Measurements from ENCODE around the gene THSD7B. TPM values are rescaled to one million over a fixed set of nuclear protein-coding genes. Genes with fewer than 3 reads are reported as not detected.

The THSD7B gene
- total and polyA plus RNA-seq, 2 of the 8 experiments (the other 6 are each of a cell fraction or from before 2014, with no cell fraction given) = 0.60 to 2.9 TPM

- H2BK12ac ChIP-seq (ENCODE audit: low read depth, low read length) = no peak overlapping the region
Measured at GRCh38 chr2:137724912-137725311, 959.6 kb downstream of the THSD7B start.

More at GRCh38 chr2:137724912-137725311, 959.6 kb downstream of the THSD7B start:
- Histone ChIP-seq H2AFZ (ENCODE audit: low read length) (no peak overlapping the region), H3K23me2 (ENCODE audit: low read depth, low read length) (no peaks in the 10 kb centered on the region), H2BK15ac (ENCODE audit: low read length) (no peak overlapping the region), H3K79me1 (ENCODE audit: low read depth, low read length) (no peaks in the 10 kb centered on the region), H3K56ac (replicated peaks; ENCODE audit: insufficient read length, low read depth, low read length) (no peak overlapping the region), H4K91ac (replicated peaks; ENCODE audit: insufficient read length, low read length) (no peak overlapping the region), H2BK5ac (ENCODE audit: low read depth, low read length) (no peak overlapping the region), H2BK120ac (replicated peaks; ENCODE audit: low read depth, low read length) (no peak overlapping the region), H3K4me1 (replicated peaks in 1 of 4; ENCODE audit: control insufficient read depth in 3 of 4, insufficient read depth in 4 of 4, low read length in 3 of 4) (peaks cover 0 to 6% (median under 1%) of the 10 kb centered on the region in 4 experiments; a peak in 4 of 7 replicates), H4K20me1 (replicated peaks in 1 of 2; ENCODE audit: control insufficient read depth in 1 of 2, insufficient read depth in 2 of 2, low read length in 2 of 2) (no peaks in the 10 kb centered on the region), H4K5ac (ENCODE audit: insufficient read length, low read depth, low read length) (no peak overlapping the region), H3K4me2 (ENCODE audit: insufficient read depth in 1 of 2, low read depth in 2 of 2, low read length in 2 of 2) (no peak overlapping the region), H3K4ac (replicated peaks; ENCODE audit: insufficient read length, low read depth, low read length) (no peak overlapping the region), H3K27ac (ENCODE audit: low read depth, low read length) (no peak overlapping the region), H3K23ac (ENCODE audit: insufficient read length) (no peak overlapping the region), H3K36me3 (ENCODE audit: control insufficient read depth in 2 of 4, insufficient read depth in 4 of 4, low read length in 3 of 4) (no peaks in the 10 kb centered on the region), H3K9me3 (ENCODE audit: insufficient read depth in 2 of 2, low read depth in 1 of 2, low read length in 1 of 2) (no peaks in the 10 kb centered on the region), H3K79me2 (ENCODE audit: control insufficient read depth in 1 of 2, insufficient read depth in 2 of 2, low read length in 2 of 2) (no peaks in the 10 kb centered on the region), H3K18ac (ENCODE audit: extremely low read depth, low read length) (no peak overlapping the region), H4K8ac (ENCODE audit: extremely low read depth, insufficient read depth, low read length) (no peak overlapping the region), H3K4me3 (ENCODE audit: extremely low read depth in 1 of 4, insufficient read depth in 2 of 4, low read depth in 3 of 4, low read length in 4 of 4) (no peak overlapping the region), H3K27me3 (replicated peaks in 1 of 4; ENCODE audit: control insufficient read depth in 3 of 4, extremely low read depth in 1 of 4, insufficient read depth in 3 of 4, low read length in 3 of 4) (no peaks in the 10 kb centered on the region), H2AK5ac (ENCODE audit: low read depth, low read length) (no peak overlapping the region), H2BK20ac (ENCODE audit: low read length) (no peak overlapping the region), H3K14ac (ENCODE audit: insufficient read length) (no peak overlapping the region), H3K9ac (replicated peaks in 1 of 4; ENCODE audit: extremely low read depth in 1 of 4, low read depth in 3 of 4, low read length in 3 of 4) (no peak overlapping the region)
- no peak for TF ChIP-seq JUN (IDR thresholded peaks at IDR 0.05; ENCODE audit: low read depth, low read length)
- TF ChIP-seq BRCA1 (IDR thresholded peaks at IDR 0.05; ENCODE audit: low read depth, low read length) = no peak
- no peak for TF ChIP-seq CTBP2 (IDR thresholded peaks at IDR 0.05; ENCODE audit: borderline replicate concordance, insufficient read depth, insufficient read length, low read length)
- no peak for TF ChIP-seq E2F6 (IDR thresholded peaks at IDR 0.05)
- no peak for TF ChIP-seq NRF1 (IDR thresholded peaks at IDR 0.05; ENCODE audit: low read depth, low read length)
- TF ChIP-seq SUZ12 (IDR thresholded peaks at IDR 0.05; ENCODE audit: low read length) = no peak
- TF ChIP-seq KDM1A (IDR thresholded peaks at IDR 0.05; ENCODE audit: borderline replicate concordance, low read length) = no peak
- TF ChIP-seq SIN3A (conservative IDR thresholded peaks at IDR 0.05 in 1 of 2, IDR thresholded peaks at IDR 0.05 in 1 of 2; ENCODE audit: low read depth in 1 of 2, low read length in 2 of 2) = no peak
- TF ChIP-seq RNF2 (IDR thresholded peaks at IDR 0.05; ENCODE audit: borderline replicate concordance, low read depth, low read length, missing control alignments, poor library complexity, severe bottlenecking) = no peak
- CTCF ChIA-PET (ENCODE audit: partially characterized antibody) = no interaction called here
- FAIRE-seq (no peak), DNase-seq (ENCODE audit: low read depth in 1 of 2, low spot score in 2 of 2) (no peak)
- WGBS, 2 experiments (ENCODE audit: extremely low coverage in 1 of 2, insufficient coverage in 1 of 2, insufficient read length in 1 of 2, insufficient replicate concordance in 2 of 2, low coverage in 1 of 2, low lambda C conversion rate in 2 of 2, missing lambda C conversion rate in 1 of 2) = 94% methylated on average over 2 of the region's 2 CpGs; no CpG with 5 or more reads in 1 of the 2 experiments
- POLR2A ChIA-PET (ENCODE audit: partially characterized antibody) = no interaction called here
